Stimulated activated CD8-positive, alpha-beta memory T cell treated with anti-CD3 and anti-CD28 coated beads, Interleukin-12 subunit alpha, Interleukin-12 subunit beta, amount 100 ng/mL, for 24 hours (primary cell): ENCODE results near the gene TXNRD1.
"Not testable (repeated sequence)": the region's sequence is repeated elsewhere in the genome, so short reads cannot be mapped to it uniquely, and the experiment has no call there.

Experiments
- DNase-seq: peaks from one replicate; pipeline ENCODE4 v3.0.0-alpha.2; 2020; ENCODE audit errors: extremely low read depth

TXNRD1 gene

DNA sequence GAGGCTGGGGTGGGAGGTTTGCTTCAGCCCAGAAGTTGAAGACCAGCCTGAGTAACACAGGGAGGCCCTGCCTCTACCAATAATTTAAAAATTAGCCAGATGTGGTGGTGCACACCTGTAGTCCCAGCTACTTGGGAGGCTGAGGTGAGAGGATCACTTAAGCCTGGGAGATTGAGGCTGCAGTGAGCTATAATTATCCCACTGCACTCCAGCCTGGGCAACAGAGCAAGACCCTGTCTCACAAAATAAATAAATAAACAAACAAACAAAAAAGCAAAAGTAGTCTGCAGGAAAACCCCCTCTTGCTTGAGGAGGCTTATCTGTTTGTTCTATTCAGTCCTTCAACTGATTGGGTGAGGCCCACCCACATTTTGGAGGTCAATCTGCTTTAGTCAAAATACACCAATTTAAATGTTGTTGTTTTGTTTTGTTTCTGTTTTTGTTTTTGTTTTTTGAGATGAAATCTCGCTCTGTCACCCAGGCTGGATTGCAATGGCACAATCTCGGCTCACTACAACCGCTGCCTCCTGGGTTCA lies 24.9 kb upstream of the TXNRD1 start:
- DNase-seq: no peak

DNA sequence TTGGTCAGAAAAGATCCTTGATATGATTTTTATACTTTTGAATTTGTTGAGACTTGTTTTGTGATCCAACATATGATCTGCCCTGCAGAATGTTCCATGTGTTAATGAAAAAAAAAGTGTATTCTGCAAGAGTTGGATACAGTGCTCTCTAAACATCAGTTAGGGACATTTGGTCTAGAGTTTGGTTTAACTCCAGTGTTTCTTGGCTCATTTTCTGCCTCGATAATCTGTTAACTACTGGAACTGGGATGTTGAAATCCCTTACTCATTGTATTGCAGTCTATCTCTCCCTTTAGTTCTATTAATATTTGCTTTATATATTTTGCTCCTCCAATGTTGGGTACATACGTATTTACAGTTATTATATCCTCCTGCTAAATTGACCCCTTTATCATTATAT lies 18.3 kb upstream of the TXNRD1 start:
- no peak for DNase-seq

DNA sequence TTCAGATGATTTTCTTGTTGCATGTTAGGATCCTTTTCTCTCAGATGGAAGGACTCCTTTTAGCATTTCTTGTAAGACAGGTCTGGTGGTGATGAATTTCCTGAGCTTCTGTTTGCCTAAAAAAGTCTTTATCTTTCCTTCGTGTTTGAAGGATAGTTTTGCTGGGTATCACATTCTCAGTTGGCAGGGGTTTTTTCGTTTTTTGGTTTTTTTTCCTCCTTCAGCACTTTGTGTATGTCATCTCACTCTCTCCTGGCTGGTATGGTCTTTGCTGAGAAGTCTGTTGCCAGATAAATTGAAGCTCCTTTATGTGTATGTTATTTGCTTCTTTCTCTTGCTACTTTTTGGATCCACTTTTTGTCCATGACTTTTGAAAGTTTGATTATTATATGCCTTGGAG lies 15.6 kb upstream of the TXNRD1 start:
- no peak for DNase-seq

DNA sequence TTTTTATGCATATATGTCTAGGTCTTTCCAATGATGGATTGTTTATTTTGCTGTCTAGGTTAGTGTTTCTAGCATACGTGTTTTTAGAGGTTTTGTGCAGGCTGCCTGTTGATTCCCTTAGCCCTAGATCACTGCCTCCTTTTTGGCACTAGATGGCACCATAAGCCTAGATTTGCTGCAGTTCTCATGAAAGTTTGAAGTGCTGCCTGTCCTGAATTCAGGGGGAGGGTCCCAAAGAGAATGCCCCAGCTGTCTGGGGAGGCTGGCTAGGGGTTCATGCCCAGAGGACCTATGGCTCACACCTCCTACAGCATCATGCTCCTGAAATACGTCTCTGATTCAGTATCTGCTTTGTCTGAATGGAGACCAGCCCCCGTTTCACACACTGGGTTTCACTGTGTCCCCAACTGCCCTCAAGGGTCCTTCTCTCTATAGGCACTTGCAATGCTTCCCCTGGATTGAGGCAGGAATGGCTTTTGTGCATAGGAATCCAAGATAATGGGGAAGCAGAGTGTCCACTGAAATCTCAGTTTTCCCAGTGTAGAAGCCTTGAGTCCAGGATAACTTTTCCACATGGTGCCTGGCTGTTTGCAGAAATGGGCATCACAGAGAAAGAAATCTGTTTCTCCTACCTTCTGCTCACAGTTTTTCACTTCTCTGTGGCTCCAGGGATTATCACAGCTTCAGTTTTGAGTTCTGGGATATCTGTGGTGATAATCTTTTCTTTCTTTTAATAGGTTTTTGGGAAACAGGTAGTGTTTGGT lies 14.2 kb upstream of the TXNRD1 start:
- DNase-seq: no peak

DNA sequence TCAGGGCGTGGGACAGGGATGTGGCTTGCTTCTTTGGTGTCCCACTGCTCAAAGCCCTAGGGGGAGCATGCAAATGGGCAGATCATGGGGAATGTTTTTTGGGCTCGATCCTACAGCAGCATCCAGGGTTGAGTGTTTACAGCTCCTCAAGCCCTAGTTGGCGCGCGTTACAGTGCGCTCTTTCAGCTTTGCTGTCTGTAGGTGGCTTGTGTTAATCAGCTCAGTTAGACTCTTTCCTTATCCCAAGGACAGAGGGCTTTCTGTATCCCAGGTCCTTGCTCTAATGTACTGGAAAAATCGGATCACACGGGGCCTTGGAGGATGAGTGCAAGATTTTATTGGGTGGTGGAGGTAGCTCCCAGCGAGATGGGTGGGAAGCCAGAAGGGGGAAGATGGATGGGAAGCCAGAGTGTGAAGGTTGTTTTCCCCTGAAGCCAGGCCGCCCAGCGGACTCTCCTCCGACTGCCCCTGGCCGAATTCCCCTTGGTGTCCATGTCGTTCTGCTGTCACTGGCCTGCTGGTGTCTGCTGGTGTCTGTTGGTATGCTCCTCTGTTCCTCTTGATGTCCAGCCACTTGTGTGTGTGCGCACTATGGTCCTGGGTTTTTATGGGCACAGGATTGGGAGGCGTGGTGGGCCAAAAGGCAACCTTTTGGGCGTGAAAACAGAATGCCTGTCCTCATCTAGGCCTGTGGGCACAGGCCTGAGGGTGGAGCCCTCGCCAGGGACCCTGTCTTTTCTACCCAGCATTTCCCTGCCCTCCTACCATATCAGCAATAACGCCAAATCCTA lies 10.7 kb upstream of the TXNRD1 start:
- DNase-seq: no peak

DNA sequence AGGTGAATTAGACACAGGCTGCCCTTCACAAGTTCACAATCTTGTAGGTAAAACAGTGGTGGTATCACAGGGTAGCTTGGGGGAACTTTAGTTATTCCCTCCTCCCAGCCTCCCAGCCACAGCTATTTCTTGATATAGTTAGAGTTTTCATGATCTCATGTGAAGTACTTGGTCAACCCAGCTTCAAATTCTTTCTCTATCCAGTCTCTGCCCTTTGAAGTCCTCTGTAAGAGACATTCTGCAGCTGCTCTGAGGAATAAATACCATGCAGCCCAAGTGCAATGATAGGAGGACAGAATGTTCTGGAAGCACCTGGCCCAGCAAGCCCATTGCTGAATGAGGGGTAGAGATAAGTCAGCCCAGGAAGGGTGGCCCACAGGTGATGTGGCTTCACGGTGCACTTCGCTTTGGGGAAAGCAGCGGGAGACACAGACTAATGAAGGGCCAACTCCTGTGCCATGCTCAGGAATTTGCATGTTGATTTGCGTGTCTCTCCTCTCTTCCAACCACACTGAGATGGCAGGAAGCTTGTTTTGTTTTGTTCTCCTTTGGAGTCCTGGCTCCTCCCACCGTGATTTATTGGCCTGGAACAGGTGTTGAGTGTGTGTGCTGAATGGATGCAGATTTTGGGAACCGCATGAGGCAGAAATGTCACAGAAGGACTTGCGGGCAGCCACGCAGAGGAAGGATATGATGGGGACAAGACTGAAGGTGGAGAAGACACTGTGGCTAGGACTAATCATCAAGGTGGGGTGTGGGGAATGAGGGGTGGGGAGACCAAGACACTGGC lies 8.0 kb upstream of the TXNRD1 start:
- no peak for DNase-seq

DNA sequence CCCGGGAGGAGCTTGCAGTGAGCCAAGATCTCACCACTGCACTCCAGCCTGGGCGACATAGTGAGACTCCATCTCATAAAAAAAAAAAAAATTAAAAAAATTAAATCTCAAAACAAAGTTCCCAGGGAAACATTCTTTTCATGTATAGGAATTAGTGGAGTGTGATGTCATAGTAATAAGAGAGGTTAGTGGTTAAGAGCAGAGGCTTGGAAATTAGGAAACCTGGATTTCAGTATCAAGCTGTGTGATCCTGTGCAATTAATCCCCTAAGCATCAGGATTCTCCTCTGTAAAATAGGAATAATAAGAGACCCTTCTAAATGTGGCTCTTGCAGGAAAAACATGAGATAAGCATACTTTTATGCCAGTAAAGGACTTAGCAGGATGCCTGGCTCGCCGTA lies 3.1 kb upstream of the TXNRD1 start:
- DNase-seq: no peak

DNA sequence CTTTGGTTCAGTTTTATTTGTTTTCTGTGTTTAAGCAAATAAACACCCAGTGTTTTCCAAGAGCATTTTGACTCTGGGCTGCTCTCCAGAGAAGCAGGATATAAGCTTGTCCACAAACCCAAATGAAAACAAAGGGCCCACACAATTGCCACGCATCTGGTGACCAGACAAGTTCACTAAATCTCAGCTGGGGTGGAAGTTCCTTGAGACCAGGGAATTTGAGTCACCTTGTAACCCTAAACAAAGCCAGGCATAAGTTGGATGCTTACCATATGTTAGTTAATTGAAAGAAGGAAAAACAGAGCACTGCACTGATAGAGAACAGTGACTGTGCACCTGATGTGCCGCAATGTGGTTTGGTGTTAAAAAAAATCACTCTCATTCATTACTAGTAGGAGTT lies 1.6 kb upstream of the TXNRD1 start:
- no peak for DNase-seq

DNA sequence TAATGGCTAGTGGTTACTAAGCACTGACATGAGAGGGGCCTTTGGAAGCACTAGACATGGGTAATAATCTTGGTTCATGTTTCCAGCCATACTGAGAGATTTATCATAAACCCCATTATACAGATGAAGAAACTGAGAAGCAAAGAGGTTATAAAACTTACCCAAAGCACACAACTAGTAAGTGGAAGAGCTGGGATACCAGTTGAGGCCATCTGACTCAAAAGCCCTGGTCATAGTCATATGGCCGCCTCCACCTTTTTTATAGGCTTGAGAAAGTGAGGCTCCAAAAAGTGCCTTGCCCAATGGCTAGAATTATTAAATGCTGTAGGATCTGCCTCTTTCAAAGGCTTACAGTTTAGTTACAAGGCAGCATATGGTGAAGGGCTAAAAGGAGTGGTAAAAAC lies 944 bp downstream of the TXNRD1 start:
- DNase-seq: no peak

DNA sequence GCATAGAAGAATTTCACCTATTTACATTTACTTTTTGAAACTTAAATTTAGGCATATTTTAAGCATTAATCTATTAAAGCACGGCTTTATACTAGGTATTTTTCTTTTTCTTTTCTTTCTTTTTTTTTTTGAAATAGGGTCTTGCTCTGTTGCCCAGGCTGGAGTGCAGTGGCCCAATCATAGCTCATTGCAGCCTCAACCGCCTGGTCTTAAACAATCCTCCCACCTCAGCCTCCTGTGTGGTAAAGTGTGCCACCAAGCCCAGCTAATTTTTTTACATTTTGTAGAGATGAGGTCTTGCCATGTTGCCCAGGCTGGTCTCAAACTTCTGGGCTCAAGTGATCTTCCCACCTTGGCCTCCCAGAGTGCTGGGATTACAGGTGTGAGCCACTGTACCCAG lies 2.9 kb downstream of the TXNRD1 start:
- not testable (repeated sequence) for DNase-seq

DNA sequence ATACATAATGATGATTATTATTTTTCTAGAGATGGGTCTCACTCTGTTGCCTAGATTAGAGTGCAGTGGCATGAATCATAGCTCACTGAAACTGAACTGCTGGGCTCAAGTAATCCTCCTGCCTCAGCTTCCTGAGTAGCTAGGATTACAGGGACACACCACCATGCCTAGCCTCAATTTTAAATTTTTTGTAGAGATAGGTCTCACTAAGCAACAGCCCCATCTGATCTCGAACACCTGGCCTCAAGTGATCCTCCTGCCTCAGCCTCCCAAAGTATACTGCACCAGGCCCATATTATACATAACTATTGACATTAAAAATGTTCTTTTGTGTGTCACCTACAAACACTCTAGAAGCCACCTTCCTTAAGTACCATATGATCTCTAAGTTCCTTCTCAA lies 3.4 kb downstream of the TXNRD1 start:
- DNase-seq: no peak

DNA sequence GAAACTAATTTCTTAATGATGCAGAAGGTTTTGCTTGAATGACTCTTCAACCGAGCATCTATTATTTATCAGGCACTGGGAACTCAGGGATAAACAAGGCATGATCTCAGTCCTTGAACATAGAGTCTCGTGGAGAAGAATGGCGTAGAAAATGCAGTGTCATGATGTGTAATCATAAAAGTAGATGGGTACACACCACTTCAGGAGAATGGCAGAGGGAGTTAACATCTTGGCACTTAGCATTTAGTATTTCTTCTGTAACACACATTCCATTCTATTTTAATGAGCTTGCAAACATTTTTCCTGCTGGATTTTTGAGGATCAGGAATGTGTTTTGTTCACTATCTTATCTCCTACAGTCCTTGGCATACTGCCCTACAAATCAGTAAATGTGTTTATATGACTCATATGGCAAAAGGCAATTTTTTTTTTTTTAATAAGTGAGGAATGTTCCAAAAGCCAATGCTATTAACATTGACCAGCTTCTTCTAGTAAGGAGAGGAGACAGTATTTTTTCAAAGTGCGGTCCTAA lies 3.8 kb downstream of the TXNRD1 start:
- no peak for DNase-seq

DNA sequence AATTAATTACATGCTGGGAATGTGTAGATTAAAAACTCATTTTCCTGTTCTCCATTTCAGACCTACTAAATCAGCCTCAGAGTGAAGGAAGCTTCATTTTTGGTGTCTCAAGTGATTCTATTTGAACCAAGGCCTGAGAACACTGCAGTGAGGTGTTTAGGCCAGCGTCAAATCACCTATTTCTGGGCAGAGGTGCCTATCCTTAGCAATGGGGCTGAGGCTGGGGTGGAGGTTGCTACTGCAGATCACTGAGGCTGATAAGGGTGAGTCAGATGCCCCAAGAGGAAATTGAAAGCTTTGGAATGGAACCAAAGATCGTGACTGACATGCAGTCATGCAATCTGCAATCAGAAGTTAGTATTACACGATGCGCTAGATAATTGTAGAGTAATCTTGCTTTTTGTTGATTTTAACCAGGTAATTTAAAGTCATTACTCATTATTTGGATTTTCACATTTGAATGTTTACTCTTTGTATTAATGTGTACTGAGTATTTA lies 4.4 kb downstream of the TXNRD1 start:
- peak; percentile 15 for DNase-seq

DNA sequence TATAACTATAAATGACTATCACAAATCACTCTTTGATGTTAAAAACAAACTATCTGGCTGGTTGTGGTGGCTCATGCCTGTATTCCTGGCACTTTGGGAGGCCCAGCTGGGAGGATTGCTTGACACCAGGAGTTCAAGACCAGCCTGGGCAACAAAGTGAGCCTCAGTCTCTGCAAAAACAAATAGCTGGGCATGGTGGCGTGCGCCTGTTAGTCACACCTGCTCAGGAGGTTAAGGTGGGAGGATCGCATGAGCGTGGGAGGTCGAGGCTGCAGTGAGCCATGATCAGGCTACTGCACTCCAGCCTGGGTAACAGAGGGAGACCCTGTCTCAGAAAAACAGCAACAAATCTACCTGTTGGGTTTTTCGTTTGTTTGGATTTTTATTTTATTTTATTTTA lies 5.4 kb downstream of the TXNRD1 start:
- DNase-seq: no peak

DNA sequence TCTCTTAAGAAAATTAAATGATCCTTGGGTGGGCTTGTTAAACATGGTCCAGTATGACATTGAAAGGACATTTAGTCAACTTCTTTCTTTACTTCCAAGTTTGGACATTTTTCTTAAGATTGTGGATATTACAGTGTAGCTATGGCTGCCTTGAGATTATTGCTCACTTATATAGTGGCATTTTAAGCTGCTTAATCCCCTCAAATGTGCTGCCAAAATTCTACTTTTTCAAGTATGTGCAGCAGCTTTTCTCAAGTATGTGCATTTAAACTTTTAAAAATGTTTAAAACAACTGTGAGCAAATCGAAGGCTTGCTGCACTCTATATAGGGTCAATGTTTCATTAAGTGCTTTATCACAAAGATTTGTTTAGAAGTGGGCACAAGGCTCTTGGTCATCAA lies 7.4 kb downstream of the TXNRD1 start:
- no peak for DNase-seq

DNA sequence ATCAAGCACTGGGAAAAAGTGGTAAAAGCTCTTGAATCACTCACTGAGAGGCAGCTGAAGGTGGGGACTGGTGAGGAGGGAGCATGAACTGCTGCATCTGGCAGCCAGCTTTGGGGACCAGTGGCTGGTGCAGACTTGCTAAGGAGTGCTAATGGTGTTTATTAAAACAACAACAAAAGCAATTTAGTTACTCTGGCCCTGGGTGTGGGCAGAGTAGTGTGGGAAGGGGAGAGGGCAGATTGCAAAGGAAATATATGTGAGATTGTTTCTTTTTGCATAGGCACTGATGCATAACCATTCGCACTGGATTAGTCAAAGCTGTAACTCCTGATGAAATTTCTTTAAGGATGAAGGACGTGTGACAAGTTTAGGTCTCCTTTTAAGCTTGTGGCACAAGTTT lies 8.1 kb downstream of the TXNRD1 start:
- DNase-seq: no peak

DNA sequence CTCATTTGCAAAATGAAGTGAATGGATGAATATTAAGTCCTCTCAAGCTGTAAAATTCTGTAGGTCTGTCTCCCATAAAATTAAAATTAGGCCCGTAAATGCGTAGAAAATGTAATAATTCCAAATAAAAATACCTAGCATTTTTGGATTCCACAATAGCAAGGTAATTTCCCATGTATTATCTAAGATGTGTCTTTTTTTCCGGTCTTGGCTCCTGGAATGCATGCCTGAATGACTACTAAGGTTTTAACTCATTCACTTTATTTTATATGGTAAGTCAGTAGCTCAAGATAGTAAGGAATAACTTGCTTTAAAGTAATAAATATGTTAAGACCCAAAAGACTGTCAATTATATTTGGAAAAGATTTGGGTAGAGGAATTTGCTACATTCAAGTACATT lies 11.1 kb downstream of the TXNRD1 start:
- DNase-seq: no peak

DNA sequence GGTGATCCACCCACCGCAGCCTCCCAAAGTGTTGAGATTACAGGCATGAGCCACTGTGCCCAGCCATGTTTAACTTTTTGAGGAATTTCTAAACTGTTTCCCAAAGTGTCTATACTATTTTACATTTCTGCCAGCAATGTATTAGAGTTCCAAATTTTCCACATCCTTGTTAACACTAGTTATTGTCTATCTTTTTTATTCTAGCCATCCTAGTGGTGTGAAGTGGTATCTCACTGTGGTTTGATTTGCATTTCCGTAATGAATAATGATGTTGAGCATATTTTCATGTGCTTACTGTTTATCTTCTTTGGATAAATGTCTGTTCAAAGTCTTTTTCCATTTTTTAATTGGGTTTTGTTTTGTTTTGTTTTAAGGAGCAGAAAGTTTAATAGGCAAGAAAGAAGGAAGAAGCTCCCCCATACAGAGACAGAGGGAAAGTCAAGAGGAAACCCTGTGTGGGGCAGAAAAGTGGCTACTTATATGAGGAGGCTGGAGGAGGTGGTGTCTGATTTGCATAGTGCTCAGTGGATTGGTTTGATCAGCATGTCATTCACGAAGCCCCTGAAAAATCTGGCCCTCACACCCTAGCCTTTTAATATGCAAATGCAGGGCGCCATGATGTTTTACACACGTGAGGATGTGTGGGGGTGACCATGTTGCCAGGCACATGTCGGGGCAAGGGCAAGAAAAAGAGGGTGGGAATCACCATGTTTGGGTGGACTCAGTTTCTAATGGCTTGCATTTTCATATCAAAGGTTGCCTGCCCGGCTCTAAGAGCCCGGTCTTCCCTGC lies 14.9 kb downstream of the TXNRD1 start:
- no peak for DNase-seq

DNA sequence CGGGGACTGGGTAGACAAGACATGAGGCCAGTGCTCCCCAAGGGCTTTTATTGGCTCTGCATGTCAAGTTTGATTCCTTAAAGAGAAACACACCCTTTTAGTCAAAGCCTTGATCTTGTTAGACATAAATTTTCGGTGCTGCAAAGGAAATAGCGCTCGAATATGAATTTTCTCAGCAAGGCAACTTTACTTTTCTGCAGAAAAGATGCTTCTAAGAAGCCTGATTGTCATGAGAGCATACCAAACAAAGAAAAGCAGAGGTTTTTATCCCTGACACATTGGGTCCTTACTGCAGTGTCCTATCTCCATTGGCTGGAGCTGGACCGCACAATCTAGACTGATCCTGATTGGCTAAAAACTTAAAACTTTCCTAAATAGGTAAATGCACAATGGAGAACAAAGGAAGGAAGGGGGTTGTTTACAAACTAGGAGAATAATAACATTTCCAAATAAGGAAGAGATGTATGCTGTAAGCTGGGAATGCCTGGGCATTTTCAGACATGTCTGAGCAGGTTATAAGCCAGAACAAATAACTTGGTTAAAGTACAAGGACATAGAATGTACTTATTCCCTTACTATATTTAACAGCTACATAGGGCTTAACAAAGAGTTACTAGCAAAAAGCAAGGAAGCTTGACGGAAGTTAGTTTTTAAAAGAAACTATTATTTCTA lies 17.2 kb downstream of the TXNRD1 start:
- DNase-seq: no peak

DNA sequence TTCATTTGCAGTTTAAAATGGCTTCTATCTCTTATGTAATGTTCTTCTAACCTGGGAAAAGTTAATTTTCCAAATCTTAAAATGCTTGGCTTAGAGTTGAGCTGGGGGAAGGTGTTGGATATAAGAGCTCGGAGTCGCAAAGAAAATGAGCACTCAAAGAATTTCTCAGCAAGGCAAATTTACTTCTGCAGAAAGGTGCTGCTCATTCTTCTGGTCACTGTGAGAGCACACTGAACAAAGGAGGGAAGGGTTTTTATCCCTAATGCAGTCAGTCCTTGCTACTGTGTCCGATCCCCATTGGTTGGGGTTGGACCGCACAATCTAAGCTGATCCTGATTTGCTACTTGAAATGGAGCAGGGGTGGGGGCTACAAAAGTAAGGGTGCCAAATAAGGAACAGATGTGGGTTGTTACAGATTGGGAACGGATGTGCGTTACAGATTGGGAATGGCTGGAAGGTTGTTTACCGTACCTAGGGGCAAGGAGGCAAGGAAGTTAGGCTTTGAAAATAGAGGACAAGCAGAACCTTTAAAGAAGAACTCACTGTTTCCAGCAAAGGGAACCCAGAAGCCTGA lies 19.4 kb downstream of the TXNRD1 start:
- DNase-seq: no peak
